Measurements from ENCODE around the gene KLF11.
"Not testable (repeated sequence)": the region's sequence is repeated elsewhere in the genome, so short reads cannot be mapped to it uniquely, and the experiment has no call there.

The KLF11 gene

GRCh38 chr2:10087360-10087759 is 44.0 kb downstream of the KLF11 start:
- DNase-seq: no peak

- no peak for DNase-seq
These were observed 46.3 kb downstream of the KLF11 start for GRCh38 chr2:10089565-10090190.

- peak; percentile 27 for DNase-seq
These were observed 48.0 kb downstream of the KLF11 start for GRCh38 chr2:10091182-10091888.

GRCh38 chr2:10091889-10092244 is 48.5 kb downstream of the KLF11 start:
- not testable (repeated sequence) for DNase-seq

GRCh38 chr2:10094271-10094814 is 51.0 kb downstream of the KLF11 start:
- DNase-seq: no peak

GRCh38 chr2:10095175-10095574 is 51.8 kb downstream of the KLF11 start:
- no peak for DNase-seq

GRCh38 chr2:10096641-10097040 is 53.3 kb downstream of the KLF11 start:
- no peak for DNase-seq

- peak; percentile 28 for DNase-seq
These were observed 54.2 kb downstream of the KLF11 start for GRCh38 chr2:10097352-10098148.

GRCh38 chr2:10101491-10101890 is 58.1 kb downstream of the KLF11 start:
- DNase-seq: no peak

- DNase-seq: no peak
These were observed 59.8 kb downstream of the KLF11 start for GRCh38 chr2:10103179-10103578.

Measured in activated CD4-positive, alpha-beta T cell treated with anti-CD3 and anti-CD28 coated beads, Interleukin-2, amount 50 U/mL, for 1 hour (primary cell).